ENCODE data around the gene ADM.

- no peak for TF ChIP-seq CTCF (IDR thresholded peaks at IDR 0.05)
- TF ChIP-seq POLR2A (IDR thresholded peaks at IDR 0.05): no peak
Measured at GRCh38 chr11:10317776-10318526, 13.1 kb downstream of the ADM start.
